WTC11 (cell line): ENCODE results near the gene ITK. TPM values are rescaled to one million over a fixed set of nuclear protein-coding genes. Genes with fewer than 3 reads are reported as not detected.

Experiments used
- ATAC-seq: fragments of 200-7000 bp; cut with Tn5 transposase; 2 replicates; pipeline ENCODE4 v1.10.0; 2021; ENCODE audit warnings: mild to moderate bottlenecking, moderate library complexity
- CTCF ChIA-PET: fragments of 300-600 bp; sonication (Branson Sonifier 250); formaldehyde crosslinking; loops from one replicate; lab custom pipeline; 2021; ENCODE audit warnings: antibody characterized with exemption; lab: Charles Lee
- POLR2A ChIA-PET: fragments of 350-600 bp; sonication (Branson Sonifier 250); formaldehyde crosslinking; loops from one replicate; lab custom pipeline; 2021; ENCODE audit warnings: antibody characterized with exemption; lab: Charles Lee
- DNase-seq: peaks from one replicate; pipeline ENCODE4 v3.0.0; 2021; ENCODE audit warnings: low spot score
- H3K27ac Mint-ChIP-seq: 2 replicates; pipeline ENCODE4 v1.8.0; 2021; ENCODE audit warnings: mixed read lengths
- H3K27me3 Mint-ChIP-seq: 2 replicates; pipeline ENCODE4 v1.8.0; 2021; ENCODE audit warnings: low read depth, mild to moderate bottlenecking, moderate library complexity, mixed read lengths
- H3K36me3 Mint-ChIP-seq: 2 replicates; pipeline ENCODE4 v1.8.0; 2021; ENCODE audit warnings: mixed read lengths
- H3K4me1 Mint-ChIP-seq: 2 replicates; pipeline ENCODE4 v1.8.0; 2022; ENCODE audit warnings: mixed read lengths
- H3K4me3 Mint-ChIP-seq: 2 replicates; pipeline ENCODE4 v1.8.0; 2021; ENCODE audit warnings: mild to moderate bottlenecking, moderate library complexity, mixed read lengths
- H3K9me3 Mint-ChIP-seq: 2 replicates; pipeline ENCODE4 v1.8.0; 2021; ENCODE audit warnings: mixed read lengths
- ATF1 ChIP-seq: sonication (generic); formaldehyde crosslinking; IDR thresholded peaks from 2 replicates; pipeline ENCODE4 v1.8.1; 2023; ENCODE audit warnings: mild to moderate bottlenecking, moderate library complexity, missing genetic modification reagents
- CREM ChIP-seq: sonication (generic); formaldehyde crosslinking; IDR thresholded peaks from 2 replicates; pipeline ENCODE4 v1.8.1; 2022; ENCODE audit warnings: mild to moderate bottlenecking, missing genetic modification reagents, moderate library complexity
- HMGA2 ChIP-seq: fragments of 250-450 bp; sonication (Bioruptor Pico); IDR thresholded peaks from 2 replicates; pipeline ENCODE4 v1.4.0; 2021; ENCODE audit warnings: mild to moderate bottlenecking, moderate library complexity
- IRF2 ChIP-seq: sonication (generic); formaldehyde crosslinking; IDR thresholded peaks from 2 replicates; pipeline ENCODE4 v1.8.0; 2022; ENCODE audit warnings: low read depth, missing genetic modification reagents, borderline replicate concordance
- MXD4 ChIP-seq: fragments of 250-450 bp; sonication (Bioruptor Pico); IDR thresholded peaks from 2 replicates; pipeline ENCODE4 v1.8.0; 2021; ENCODE audit warnings: mild to moderate bottlenecking, moderate library complexity, borderline replicate concordance
- NFYB ChIP-seq: sonication (generic); formaldehyde crosslinking; conservative IDR thresholded peaks from 2 replicates; pipeline ENCODE4 v1.8.0; 2022; ENCODE audit warnings: low read depth, missing genetic modification reagents
- NR1H2 ChIP-seq: sonication (generic); formaldehyde crosslinking; IDR thresholded peaks from 2 replicates; pipeline ENCODE4 v1.9.0; 2021; ENCODE audit warnings: mild to moderate bottlenecking, moderate library complexity, missing genetic modification reagents
- RELA ChIP-seq: sonication (generic); formaldehyde crosslinking; IDR thresholded peaks from 2 replicates; pipeline ENCODE4 v1.8.1; 2022; ENCODE audit warnings: missing genetic modification reagents, mild to moderate bottlenecking, borderline replicate concordance
- SMAD3 ChIP-seq: sonication (generic); formaldehyde crosslinking; IDR thresholded peaks from 2 replicates; pipeline ENCODE4 v1.8.0; 2022; ENCODE audit warnings: missing genetic modification reagents, mild to moderate bottlenecking, borderline replicate concordance
- TCF7 ChIP-seq: sonication (generic); formaldehyde crosslinking; IDR thresholded peaks from 2 replicates; pipeline ENCODE4 v1.8.0; 2022; ENCODE audit warnings: mild to moderate bottlenecking, low read depth, missing genetic modification reagents, moderate library complexity
- TEAD4 ChIP-seq: sonication (generic); formaldehyde crosslinking; IDR thresholded peaks from 2 replicates; pipeline ENCODE4 v1.8.0; 2022; ENCODE audit warnings: mild to moderate bottlenecking, missing genetic modification reagents
- ZNF416 ChIP-seq: fragments of 250-450 bp; sonication (Bioruptor Pico); IDR thresholded peaks from 2 replicates; pipeline ENCODE4 v1.9.0; 2021; ENCODE audit warnings: mild to moderate bottlenecking, inconsistent platforms
- total RNA-seq: library from RNA; stranded (reverse); gene quantifications from 3 replicates; pipeline ENCODE4 v1.2.3, GENCODE V29; 2021
- TF ChIP-seq, protein P1 (sequence below): fragments of 250-450 bp; sonication (Bioruptor Pico); IDR thresholded peaks from 2 replicates; pipeline ENCODE4 v1.9.0; 2021; ENCODE audit warnings: mild to moderate bottlenecking
- TF ChIP-seq, protein P2 (sequence below): sonication (generic); formaldehyde crosslinking; IDR thresholded peaks from 2 replicates; pipeline ENCODE4 v1.8.1; 2023; ENCODE audit warnings: mild to moderate bottlenecking, moderate library complexity, missing genetic modification reagents
- TF ChIP-seq, protein P3 (sequence below): sonication (generic); formaldehyde crosslinking; IDR thresholded peaks from 2 replicates; pipeline ENCODE4 v1.8.1; 2023; ENCODE audit warnings: mild to moderate bottlenecking, missing genetic modification reagents
- TF ChIP-seq, protein P4 (sequence below): sonication (generic); formaldehyde crosslinking; IDR thresholded peaks from 2 replicates; pipeline ENCODE4 v1.8.1; 2023; ENCODE audit warnings: mild to moderate bottlenecking, missing genetic modification reagents, borderline replicate concordance
- TF ChIP-seq, protein P5 (sequence below): sonication (generic); formaldehyde crosslinking; IDR thresholded peaks from 2 replicates; pipeline ENCODE4 v1.8.0; 2022; ENCODE audit warnings: missing genetic modification reagents
- TF ChIP-seq, protein P6 (sequence below): sonication (generic); formaldehyde crosslinking; IDR thresholded peaks from 2 replicates; pipeline ENCODE4 v1.8.0; 2023; ENCODE audit warnings: mild to moderate bottlenecking, missing genetic modification reagents

ITK gene
- total RNA-seq, 1 experiment from 2014 or later = 0.52 TPM

DNA sequence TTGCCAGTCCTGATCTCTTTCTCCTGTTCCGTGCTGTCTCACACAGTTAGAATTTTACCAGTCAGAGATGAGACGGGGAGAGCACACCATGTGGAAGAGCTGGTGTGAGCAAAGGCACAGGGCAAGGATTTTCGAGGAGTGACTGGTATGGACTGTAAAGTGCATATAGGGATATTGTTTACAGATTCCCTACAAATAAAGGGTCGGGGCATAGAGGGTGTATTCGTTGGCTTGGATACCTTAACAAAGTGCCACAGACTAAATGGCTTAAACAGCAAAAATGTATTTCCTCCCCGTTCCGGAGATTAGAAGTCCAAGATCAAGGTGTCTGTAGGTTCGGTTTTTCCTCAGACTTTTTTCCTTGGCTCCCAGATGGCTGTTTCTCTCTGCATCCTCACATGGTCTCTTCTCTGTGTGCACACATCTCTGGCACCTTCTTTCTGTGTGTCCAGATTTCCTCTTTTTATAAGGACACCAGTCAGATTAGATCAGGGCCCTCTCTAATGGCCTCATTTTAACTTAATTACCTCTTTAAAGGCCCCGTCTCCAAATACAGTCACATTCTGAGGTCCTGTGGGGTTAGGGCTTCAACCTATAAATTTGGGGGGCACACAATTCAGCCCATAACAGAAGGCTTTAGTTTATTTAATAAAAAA lies 108.7 kb downstream of the ITK start (continued):
- TF ChIP-seq, protein P1, sequence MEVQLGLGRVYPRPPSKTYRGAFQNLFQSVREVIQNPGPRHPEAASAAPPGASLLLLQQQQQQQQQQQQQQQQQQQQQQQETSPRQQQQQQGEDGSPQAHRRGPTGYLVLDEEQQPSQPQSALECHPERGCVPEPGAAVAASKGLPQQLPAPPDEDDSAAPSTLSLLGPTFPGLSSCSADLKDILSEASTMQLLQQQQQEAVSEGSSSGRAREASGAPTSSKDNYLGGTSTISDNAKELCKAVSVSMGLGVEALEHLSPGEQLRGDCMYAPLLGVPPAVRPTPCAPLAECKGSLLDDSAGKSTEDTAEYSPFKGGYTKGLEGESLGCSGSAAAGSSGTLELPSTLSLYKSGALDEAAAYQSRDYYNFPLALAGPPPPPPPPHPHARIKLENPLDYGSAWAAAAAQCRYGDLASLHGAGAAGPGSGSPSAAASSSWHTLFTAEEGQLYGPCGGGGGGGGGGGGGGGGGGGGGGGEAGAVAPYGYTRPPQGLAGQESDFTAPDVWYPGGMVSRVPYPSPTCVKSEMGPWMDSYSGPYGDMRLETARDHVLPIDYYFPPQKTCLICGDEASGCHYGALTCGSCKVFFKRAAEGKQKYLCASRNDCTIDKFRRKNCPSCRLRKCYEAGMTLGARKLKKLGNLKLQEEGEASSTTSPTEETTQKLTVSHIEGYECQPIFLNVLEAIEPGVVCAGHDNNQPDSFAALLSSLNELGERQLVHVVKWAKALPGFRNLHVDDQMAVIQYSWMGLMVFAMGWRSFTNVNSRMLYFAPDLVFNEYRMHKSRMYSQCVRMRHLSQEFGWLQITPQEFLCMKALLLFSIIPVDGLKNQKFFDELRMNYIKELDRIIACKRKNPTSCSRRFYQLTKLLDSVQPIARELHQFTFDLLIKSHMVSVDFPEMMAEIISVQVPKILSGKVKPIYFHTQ = no peak
- TF ChIP-seq, protein P2, sequence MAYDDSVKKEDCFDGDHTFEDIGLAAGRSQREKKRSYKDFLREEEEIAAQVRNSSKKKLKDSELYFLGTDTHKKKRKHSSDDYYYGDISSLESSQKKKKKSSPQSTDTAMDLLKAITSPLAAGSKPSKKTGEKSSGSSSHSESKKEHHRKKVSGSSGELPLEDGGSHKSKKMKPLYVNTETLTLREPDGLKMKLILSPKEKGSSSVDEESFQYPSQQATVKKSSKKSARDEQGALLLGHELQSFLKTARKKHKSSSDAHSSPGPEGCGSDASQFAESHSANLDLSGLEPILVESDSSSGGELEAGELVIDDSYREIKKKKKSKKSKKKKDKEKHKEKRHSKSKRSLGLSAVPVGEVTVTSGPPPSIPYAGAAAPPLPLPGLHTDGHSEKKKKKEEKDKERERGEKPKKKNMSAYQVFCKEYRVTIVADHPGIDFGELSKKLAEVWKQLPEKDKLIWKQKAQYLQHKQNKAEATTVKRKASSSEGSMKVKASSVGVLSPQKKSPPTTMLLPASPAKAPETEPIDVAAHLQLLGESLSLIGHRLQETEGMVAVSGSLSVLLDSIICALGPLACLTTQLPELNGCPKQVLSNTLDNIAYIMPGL = no peak
- TF ChIP-seq MXD4 = no peak

DNA sequence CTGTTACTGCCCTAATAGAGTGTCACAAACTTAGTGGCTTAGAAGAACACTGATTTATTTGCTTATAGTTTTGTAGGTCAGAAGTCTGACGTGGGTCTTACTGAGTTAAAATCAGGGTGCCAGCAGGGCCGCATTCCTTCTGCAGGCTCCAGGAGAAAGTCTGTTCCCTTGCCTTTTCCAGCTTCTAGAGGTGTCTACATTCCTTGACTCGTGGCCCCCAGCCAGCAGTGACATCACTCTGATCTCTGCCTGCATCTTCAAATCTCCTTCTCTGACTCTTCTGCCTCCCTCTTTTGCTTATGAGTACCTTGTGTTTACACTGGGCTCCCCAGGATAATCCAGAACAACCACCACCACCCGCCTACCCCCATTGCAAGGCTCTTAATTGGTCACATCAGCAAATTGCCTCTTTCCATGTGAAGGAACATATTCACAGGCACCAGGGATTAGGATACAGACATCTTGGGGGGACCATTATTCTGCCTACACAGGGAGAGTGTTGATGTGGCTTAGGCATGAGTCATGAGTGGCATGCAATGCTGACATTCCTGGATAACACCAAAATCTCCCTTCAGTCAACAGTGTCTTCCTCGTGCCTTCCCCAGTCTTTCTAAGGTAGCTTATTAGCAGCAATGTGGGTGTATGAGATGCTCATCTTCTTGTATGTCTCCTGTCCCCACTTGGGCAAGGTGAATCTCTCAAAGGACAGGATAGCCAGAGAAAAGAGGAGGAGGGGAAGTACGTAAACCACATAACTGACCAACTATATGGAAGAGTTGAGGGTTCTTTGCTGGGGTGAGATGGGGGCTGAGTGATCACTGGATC lies 109.7 kb downstream of the ITK start:
- DNase-seq (no peak), ATAC-seq (no peak)
- no peaks in the 10 kb centered on the region for H3K4me1 Mint-ChIP-seq
- H3K4me3 Mint-ChIP-seq = no peak overlapping the region
- H3K36me3 Mint-ChIP-seq = peaks cover 29% of the 10 kb centered on the region
- no peaks in the 10 kb centered on the region for H3K9me3 Mint-ChIP-seq
- no peak overlapping the region for H3K27ac Mint-ChIP-seq
- CTCF ChIA-PET = no interaction called here
- H3K27me3 Mint-ChIP-seq = no peaks in the 10 kb centered on the region
- POLR2A ChIA-PET = no interaction called here
- TF ChIP-seq CREM (CRISPR knock-in tag) = no peak
- TF ChIP-seq, protein P3, sequence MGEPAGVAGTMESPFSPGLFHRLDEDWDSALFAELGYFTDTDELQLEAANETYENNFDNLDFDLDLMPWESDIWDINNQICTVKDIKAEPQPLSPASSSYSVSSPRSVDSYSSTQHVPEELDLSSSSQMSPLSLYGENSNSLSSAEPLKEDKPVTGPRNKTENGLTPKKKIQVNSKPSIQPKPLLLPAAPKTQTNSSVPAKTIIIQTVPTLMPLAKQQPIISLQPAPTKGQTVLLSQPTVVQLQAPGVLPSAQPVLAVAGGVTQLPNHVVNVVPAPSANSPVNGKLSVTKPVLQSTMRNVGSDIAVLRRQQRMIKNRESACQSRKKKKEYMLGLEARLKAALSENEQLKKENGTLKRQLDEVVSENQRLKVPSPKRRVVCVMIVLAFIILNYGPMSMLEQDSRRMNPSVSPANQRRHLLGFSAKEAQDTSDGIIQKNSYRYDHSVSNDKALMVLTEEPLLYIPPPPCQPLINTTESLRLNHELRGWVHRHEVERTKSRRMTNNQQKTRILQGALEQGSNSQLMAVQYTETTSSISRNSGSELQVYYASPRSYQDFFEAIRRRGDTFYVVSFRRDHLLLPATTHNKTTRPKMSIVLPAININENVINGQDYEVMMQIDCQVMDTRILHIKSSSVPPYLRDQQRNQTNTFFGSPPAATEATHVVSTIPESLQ (CRISPR knock-in tag) = no peak
- TF ChIP-seq TEAD4 = no peak
- no peak for TF ChIP-seq ZNF416
- no peak for TF ChIP-seq RELA
- TF ChIP-seq, protein P4, sequence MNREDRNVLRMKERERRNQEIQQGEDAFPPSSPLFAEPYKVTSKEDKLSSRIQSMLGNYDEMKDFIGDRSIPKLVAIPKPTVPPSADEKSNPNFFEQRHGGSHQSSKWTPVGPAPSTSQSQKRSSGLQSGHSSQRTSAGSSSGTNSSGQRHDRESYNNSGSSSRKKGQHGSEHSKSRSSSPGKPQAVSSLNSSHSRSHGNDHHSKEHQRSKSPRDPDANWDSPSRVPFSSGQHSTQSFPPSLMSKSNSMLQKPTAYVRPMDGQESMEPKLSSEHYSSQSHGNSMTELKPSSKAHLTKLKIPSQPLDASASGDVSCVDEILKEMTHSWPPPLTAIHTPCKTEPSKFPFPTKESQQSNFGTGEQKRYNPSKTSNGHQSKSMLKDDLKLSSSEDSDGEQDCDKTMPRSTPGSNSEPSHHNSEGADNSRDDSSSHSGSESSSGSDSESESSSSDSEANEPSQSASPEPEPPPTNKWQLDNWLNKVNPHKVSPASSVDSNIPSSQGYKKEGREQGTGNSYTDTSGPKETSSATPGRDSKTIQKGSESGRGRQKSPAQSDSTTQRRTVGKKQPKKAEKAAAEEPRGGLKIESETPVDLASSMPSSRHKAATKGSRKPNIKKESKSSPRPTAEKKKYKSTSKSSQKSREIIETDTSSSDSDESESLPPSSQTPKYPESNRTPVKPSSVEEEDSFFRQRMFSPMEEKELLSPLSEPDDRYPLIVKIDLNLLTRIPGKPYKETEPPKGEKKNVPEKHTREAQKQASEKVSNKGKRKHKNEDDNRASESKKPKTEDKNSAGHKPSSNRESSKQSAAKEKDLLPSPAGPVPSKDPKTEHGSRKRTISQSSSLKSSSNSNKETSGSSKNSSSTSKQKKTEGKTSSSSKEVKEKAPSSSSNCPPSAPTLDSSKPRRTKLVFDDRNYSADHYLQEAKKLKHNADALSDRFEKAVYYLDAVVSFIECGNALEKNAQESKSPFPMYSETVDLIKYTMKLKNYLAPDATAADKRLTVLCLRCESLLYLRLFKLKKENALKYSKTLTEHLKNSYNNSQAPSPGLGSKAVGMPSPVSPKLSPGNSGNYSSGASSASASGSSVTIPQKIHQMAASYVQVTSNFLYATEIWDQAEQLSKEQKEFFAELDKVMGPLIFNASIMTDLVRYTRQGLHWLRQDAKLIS (CRISPR knock-in tag) = no peak
- no peak for TF ChIP-seq NFYB (CRISPR knock-in tag)
- TF ChIP-seq NR1H2 (CRISPR knock-in tag) = no peak
- TF ChIP-seq ATF1 (CRISPR knock-in tag) = no peak
- no peak for TF ChIP-seq TCF7 (CRISPR knock-in tag)
- no peak for TF ChIP-seq IRF2 (CRISPR knock-in tag)
- TF ChIP-seq HMGA2 = no peak
- TF ChIP-seq SMAD3 = no peak
- TF ChIP-seq, protein P5, sequence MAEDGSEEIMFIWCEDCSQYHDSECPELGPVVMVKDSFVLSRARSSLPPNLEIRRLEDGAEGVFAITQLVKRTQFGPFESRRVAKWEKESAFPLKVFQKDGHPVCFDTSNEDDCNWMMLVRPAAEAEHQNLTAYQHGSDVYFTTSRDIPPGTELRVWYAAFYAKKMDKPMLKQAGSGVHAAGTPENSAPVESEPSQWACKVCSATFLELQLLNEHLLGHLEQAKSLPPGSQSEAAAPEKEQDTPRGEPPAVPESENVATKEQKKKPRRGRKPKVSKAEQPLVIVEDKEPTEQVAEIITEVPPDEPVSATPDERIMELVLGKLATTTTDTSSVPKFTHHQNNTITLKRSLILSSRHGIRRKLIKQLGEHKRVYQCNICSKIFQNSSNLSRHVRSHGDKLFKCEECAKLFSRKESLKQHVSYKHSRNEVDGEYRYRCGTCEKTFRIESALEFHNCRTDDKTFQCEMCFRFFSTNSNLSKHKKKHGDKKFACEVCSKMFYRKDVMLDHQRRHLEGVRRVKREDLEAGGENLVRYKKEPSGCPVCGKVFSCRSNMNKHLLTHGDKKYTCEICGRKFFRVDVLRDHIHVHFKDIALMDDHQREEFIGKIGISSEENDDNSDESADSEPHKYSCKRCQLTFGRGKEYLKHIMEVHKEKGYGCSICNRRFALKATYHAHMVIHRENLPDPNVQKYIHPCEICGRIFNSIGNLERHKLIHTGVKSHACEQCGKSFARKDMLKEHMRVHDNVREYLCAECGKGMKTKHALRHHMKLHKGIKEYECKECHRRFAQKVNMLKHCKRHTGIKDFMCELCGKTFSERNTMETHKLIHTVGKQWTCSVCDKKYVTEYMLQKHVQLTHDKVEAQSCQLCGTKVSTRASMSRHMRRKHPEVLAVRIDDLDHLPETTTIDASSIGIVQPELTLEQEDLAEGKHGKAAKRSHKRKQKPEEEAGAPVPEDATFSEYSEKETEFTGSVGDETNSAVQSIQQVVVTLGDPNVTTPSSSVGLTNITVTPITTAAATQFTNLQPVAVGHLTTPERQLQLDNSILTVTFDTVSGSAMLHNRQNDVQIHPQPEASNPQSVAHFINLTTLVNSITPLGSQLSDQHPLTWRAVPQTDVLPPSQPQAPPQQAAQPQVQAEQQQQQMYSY (CRISPR knock-in tag) = no peak
- TF ChIP-seq, protein P6, sequence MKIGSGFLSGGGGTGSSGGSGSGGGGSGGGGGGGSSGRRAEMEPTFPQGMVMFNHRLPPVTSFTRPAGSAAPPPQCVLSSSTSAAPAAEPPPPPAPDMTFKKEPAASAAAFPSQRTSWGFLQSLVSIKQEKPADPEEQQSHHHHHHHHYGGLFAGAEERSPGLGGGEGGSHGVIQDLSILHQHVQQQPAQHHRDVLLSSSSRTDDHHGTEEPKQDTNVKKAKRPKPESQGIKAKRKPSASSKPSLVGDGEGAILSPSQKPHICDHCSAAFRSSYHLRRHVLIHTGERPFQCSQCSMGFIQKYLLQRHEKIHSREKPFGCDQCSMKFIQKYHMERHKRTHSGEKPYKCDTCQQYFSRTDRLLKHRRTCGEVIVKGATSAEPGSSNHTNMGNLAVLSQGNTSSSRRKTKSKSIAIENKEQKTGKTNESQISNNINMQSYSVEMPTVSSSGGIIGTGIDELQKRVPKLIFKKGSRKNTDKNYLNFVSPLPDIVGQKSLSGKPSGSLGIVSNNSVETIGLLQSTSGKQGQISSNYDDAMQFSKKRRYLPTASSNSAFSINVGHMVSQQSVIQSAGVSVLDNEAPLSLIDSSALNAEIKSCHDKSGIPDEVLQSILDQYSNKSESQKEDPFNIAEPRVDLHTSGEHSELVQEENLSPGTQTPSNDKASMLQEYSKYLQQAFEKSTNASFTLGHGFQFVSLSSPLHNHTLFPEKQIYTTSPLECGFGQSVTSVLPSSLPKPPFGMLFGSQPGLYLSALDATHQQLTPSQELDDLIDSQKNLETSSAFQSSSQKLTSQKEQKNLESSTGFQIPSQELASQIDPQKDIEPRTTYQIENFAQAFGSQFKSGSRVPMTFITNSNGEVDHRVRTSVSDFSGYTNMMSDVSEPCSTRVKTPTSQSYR (CRISPR knock-in tag) = no peak
